Lung (tissue), 12 donors: ENCODE measurements around the gene MBOAT1. TPM values are rescaled to one million over a fixed set of nuclear protein-coding genes. Genes with fewer than 3 reads are reported as not detected.

Source experiments
- ATAC-seq: fragments of 200-7000 bp; cut with Tn5 transposase; one replicate; pipeline ENCODE4 v1.9.1; 2020; ENCODE audit warnings: moderate number of reproducible peaks; ENCODE audit not compliant: insufficient read depth, low FRiP score
- DNase-seq, 3 donors: peaks; one replicate each; pipeline ENCODE4 v3.0.0-alpha.2; 2013 to 2017
- H3K27ac ChIP-seq, 2 donors: one replicate each; pipeline ENCODE4 v1.5.1; 2013; ENCODE audit warnings: mild to moderate bottlenecking in 2 of 2, moderate library complexity in 2 of 2, control low read depth in 1 of 2, inconsistent platforms in 1 of 2, low read depth in 1 of 2, low read length in 1 of 2
- H3K27me3 ChIP-seq, 3 donors: one replicate each; pipeline ENCODE4 v1.5.1; 2013; ENCODE audit warnings: low read length in 2 of 3; ENCODE audit not compliant: control insufficient read depth in 3 of 3, insufficient read depth in 3 of 3
- H3K36me3 ChIP-seq, 4 donors: one replicate each; pipeline ENCODE4 v1.5.1; 2013; ENCODE audit warnings: low read length in 4 of 4, mild to moderate bottlenecking in 1 of 4, moderate library complexity in 1 of 4; ENCODE audit not compliant: control insufficient read depth in 4 of 4, insufficient read depth in 4 of 4
- H3K4me1 ChIP-seq, 5 donors: one replicate each; pipeline ENCODE4 v1.5.1; 2013; ENCODE audit warnings: low read length in 5 of 5, mild to moderate bottlenecking in 2 of 5, moderate library complexity in 1 of 5; ENCODE audit not compliant: control insufficient read depth in 5 of 5, insufficient read depth in 5 of 5
- H3K4me3 ChIP-seq: one replicate; pipeline ENCODE4 v1.5.1; 2013; ENCODE audit warnings: mild to moderate bottlenecking, control low read depth, moderate library complexity
- H3K9ac ChIP-seq, 2 donors: one replicate each; pipeline ENCODE4 v1.5.1; 2013; ENCODE audit warnings: low read length in 2 of 2, control low read depth in 1 of 2; ENCODE audit not compliant: insufficient read depth in 1 of 2
- H3K9me3 ChIP-seq, 4 donors: one replicate each; pipeline ENCODE4 v1.5.1; 2013; ENCODE audit warnings: low read length in 3 of 4, mild to moderate bottlenecking in 1 of 4, moderate library complexity in 1 of 4; ENCODE audit not compliant: control insufficient read depth in 4 of 4, insufficient read depth in 3 of 4
- WGBS, 2 donors: extraction: QIAGEN DNeasy Blood & Tissue Kit; methylation state at CpG; one replicate each; pipeline ENCODE4 v1.1.7; 2013; 5-methylcytosine and 5-hydroxymethylcytosine counted together
- polyA plus RNA-seq, 2 donors: library from polyadenylated mRNA; stranded (reverse); fragments of 200-250 nt; gene quantifications; one replicate each; pipeline ENCODE4 v1.2.1, GENCODE V29; 2013
- total RNA-seq, 2 donors: library from RNA; depleted of rRNA in 1 of 2; stranded (reverse); fragments of >200 nt in 1 of 2; gene quantifications; one replicate each; pipeline ENCODE4 v1.2.1, GENCODE V29; 2014 to 2021
- TF ChIP-seq, protein P1 (sequence below): IDR thresholded peaks from 2 replicates; pipeline ENCODE4 v1.5.1; 2012; ENCODE audit warnings: mild to moderate bottlenecking; ENCODE audit errors: control extremely low read depth, extremely low read depth
- donor health status: control.
- donor health status: control.
- donor health status: Bipolar disorder and iron deficiency.
- donor health status: healthy.
- donor health status: DM: yes; HTN: yes; CAD: no.

Gene MBOAT1
- total and polyA plus RNA-seq, 4 donors, result 2.3 to 27.4 (median 8.7) TPM

- H3K27me3 ChIP-seq, result no peaks in the 10 kb centered on the region
- peaks cover 0 to 5% (median 0%) of the 10 kb centered on the region in 5 donors for H3K4me1 ChIP-seq
- ATAC-seq (no peak), DNase-seq (no peak)
- TF ChIP-seq, protein P1, sequence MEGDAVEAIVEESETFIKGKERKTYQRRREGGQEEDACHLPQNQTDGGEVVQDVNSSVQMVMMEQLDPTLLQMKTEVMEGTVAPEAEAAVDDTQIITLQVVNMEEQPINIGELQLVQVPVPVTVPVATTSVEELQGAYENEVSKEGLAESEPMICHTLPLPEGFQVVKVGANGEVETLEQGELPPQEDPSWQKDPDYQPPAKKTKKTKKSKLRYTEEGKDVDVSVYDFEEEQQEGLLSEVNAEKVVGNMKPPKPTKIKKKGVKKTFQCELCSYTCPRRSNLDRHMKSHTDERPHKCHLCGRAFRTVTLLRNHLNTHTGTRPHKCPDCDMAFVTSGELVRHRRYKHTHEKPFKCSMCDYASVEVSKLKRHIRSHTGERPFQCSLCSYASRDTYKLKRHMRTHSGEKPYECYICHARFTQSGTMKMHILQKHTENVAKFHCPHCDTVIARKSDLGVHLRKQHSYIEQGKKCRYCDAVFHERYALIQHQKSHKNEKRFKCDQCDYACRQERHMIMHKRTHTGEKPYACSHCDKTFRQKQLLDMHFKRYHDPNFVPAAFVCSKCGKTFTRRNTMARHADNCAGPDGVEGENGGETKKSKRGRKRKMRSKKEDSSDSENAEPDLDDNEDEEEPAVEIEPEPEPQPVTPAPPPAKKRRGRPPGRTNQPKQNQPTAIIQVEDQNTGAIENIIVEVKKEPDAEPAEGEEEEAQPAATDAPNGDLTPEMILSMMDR, result no peak
- H3K27ac ChIP-seq, result no peak overlapping the region
- no peak overlapping the region for H3K4me3 ChIP-seq
- no peaks in the 10 kb centered on the region for H3K9me3 ChIP-seq
- 73 to 83% methylated on average over 3 of the region's 3 CpGs for WGBS, 2 donors
- peaks cover 0 to 5% (median 2%) of the 10 kb centered on the region in 4 donors for H3K36me3 ChIP-seq
- no peak overlapping the region for H3K9ac ChIP-seq
Observed at GRCh38 chr6:20126102-20126752, 86.0 kb downstream of the MBOAT1 start.

GRCh38 chr6:20124545-20124944 is 87.7 kb downstream of the MBOAT1 start:
- TF ChIP-seq, protein P1, result no peak
- Histone ChIP-seq H3K4me3 (no peak overlapping the region), H3K9ac (no peak overlapping the region), H3K36me3 (peaks cover 0 to 3% (median 2%) of the 10 kb centered on the region in 4 donors), H3K27ac (peak overlapping the region in 1 of 2 donors; percentile 74), H3K9me3 (no peaks in the 10 kb centered on the region), H3K4me1 (peaks cover 0 to 5% (median 0%) of the 10 kb centered on the region in 5 donors), H3K27me3 (no peaks in the 10 kb centered on the region)
- WGBS, 2 donors, result 73 to 74% methylated on average over 3 of the region's 3 CpGs
- DNase-seq (no peak), ATAC-seq (no peak)

- DNase-seq (no peak), ATAC-seq (no peak)
- H3K4me1 ChIP-seq, result peaks cover 0 to 7% (median 0%) of the 10 kb centered on the region in 5 donors
- TF ChIP-seq, protein P1, result no peak
- peaks cover 0 to 14% (median 4%) of the 10 kb centered on the region in 4 donors for H3K36me3 ChIP-seq
- H3K9me3 ChIP-seq, result no peaks in the 10 kb centered on the region
- 89 to 91% methylated on average over 6 of the region's 6 CpGs for WGBS, 2 donors
- no peak overlapping the region for H3K9ac ChIP-seq
- H3K27me3 ChIP-seq, result no peaks in the 10 kb centered on the region
- no peak overlapping the region for H3K4me3 ChIP-seq
- peak overlapping the region in 1 of 2 donors; percentile 29 for H3K27ac ChIP-seq
Observed at GRCh38 chr6:20119485-20119884, 92.8 kb downstream of the MBOAT1 start.
